ENCODE measurements around the gene PSKH1.
"Not testable (repeated sequence)": the region's sequence is repeated elsewhere in the genome, so short reads cannot be mapped to it uniquely, and the experiment has no call there.

The PSKH1 gene

DNA sequence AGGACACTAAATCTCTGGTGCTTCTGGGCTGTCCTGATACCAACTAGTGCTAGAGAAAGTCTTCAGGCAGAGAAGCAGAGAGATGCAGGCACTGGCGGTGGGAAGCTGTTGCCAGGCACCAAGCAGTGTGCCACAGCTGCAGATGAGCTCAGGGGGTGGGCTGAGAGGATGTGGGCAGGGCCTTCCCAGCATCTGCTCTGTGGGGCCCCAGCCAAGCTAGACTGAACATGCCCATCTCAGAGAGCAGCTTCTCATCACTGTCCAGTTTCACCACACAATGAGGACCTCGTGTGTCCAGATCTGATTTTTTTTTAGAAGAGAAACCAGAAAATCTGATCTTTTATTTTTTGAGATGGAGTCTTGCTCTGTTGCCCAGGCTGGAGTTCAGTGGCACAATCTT lies 17.1 kb downstream of the PSKH1 start:
- H3K27ac ChIP-seq (ENCODE audit: insufficient read depth, low read depth, low read length, poor library complexity, severe bottlenecking) = no peak overlapping the region
- no peaks in the 10 kb centered on the region for H3K4me1 ChIP-seq (ENCODE audit: control insufficient read depth, insufficient read depth, low read length)
- WGBS, 2 experiments = 92 to 96% methylated on average over 2 of the region's 2 CpGs
- H3K4me3 ChIP-seq (ENCODE audit: insufficient read depth, low read depth, low read length) = no peak overlapping the region
- H3K9me3 ChIP-seq (ENCODE audit: control insufficient read depth, low read length) = no peaks in the 10 kb centered on the region
- H3K27me3 ChIP-seq (ENCODE audit: control insufficient read depth, insufficient read depth, low read length, poor library complexity, severe bottlenecking) = no peaks in the 10 kb centered on the region
- H3K36me3 ChIP-seq (ENCODE audit: control insufficient read depth, insufficient read depth, low read length) = peaks cover 12% of the 10 kb centered on the region

DNA sequence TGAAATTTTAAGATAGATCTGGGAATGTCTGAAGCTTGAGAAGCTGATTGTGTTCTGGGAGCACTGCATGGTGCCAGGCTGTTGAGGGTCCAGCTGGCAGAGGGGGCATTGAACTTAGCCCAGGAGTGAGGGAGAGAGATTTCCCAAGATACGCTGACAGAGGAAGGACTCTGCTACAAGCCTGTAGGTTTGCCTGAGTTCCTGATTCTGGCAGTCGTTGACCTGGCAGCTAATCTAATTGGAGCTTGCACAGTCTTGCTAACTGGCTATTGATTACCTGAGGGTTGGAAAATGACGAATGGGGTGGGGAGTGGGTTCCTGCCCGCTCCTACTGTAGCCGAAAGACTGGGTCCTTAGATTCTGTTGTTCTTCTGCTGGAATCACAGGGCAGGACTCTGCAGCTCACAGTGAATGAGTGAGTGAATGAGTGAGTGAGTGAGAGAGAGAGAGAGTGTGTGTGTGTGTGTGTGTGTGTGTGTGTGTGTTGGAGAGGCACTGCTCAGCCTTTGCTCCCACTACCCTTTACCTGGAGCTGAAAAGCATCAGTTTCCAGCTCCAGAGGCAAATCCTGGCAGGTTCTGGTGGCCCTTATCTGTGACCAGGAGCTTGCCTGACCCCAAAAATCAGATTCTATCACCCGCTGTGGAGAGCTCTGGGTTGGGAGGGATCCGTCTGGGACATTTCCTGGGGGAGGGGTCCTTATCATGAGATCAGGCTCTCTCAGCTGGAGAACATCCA lies 21.9 kb downstream of the PSKH1 start:
- H3K9me3 ChIP-seq (ENCODE audit: control insufficient read depth, low read length) = no peaks in the 10 kb centered on the region
- H3K27me3 ChIP-seq (ENCODE audit: control insufficient read depth, insufficient read depth, low read length, poor library complexity, severe bottlenecking) = no peaks in the 10 kb centered on the region
- WGBS, 2 experiments = 80 to 86% methylated on average over 7 of the region's 7 CpGs
- peaks cover 4% of the 10 kb centered on the region for H3K36me3 ChIP-seq (ENCODE audit: control insufficient read depth, insufficient read depth, low read length)
- H3K4me1 ChIP-seq (ENCODE audit: control insufficient read depth, insufficient read depth, low read length) = no peaks in the 10 kb centered on the region
- H3K4me3 ChIP-seq (ENCODE audit: insufficient read depth, low read depth, low read length) = no peak overlapping the region
- H3K27ac ChIP-seq (ENCODE audit: insufficient read depth, low read depth, low read length, poor library complexity, severe bottlenecking) = no peak overlapping the region

DNA sequence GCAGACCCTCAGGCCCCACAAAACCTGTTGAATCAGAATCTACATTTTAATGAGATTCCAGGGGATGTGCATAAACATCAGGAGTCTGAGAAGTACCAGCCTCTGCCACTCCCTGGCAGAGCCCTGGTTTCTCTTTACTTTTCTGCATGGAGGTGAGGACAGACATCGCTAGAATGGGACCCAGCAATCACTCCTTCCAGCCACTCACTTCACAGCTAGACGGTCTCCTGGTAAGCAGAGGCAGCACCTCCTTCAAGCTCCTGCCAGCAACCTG lies 22.4 kb downstream of the PSKH1 start:
- not testable (repeated sequence) for H3K36me3 ChIP-seq (ENCODE audit: control insufficient read depth, insufficient read depth, low read length); H3K4me1 ChIP-seq (ENCODE audit: control insufficient read depth, insufficient read depth, low read length); H3K27me3 ChIP-seq (ENCODE audit: control insufficient read depth, insufficient read depth, low read length, poor library complexity, severe bottlenecking); H3K27ac ChIP-seq (ENCODE audit: insufficient read depth, low read depth, low read length, poor library complexity, severe bottlenecking); H3K9me3 ChIP-seq (ENCODE audit: control insufficient read depth, low read length); H3K4me3 ChIP-seq (ENCODE audit: insufficient read depth, low read depth, low read length)
- 88% methylated on average over 1 of the region's 2 CpGs; no CpG with 5 or more reads in 1 of the 2 experiments for WGBS, 2 experiments

DNA sequence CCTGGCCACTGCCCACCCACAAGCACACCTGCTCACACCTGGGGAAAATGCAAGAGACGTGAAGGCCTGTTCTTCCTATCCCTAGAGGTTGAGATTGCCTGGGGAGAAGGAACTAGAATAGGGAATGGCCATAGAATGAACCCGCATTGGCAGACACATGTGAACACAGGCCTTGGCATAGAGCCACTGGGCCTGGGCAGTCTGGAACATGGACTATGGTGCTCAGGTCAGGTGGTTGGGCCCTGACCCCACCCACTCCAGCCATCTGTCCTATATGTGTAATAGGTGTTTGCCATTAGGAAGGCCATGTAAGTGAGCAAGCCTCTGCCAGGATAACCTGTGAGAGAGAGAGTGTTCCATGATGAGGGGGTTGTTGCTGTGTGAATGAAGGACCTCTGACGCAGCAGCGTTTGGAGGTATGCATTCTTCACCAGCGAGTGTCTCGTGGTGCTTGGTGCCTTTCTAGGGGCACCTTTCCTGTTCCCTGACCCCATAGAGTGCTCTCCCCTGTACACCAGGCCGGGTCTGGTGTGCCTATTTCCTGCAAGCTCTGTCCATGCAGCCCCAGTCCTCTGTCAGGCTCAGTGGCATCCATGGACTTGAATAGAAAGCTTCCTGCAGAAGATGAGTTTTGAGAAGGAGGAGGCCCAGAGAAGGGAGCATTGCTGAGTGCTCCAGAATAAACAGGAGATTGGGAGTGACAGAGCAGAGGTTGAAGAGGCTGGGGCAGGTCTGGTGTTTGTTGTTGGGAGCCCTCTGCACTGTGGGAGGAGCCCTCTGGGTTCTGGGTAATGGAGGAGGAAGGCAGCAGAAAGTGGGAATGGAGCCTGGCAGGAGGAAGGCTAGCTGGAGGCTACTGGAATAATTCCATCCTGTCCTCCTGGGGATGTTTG lies 23.0 kb downstream of the PSKH1 start:
- Histone ChIP-seq H3K27ac (ENCODE audit: insufficient read depth, low read depth, low read length, poor library complexity, severe bottlenecking) (no peak overlapping the region), H3K36me3 (ENCODE audit: control insufficient read depth, insufficient read depth, low read length) (no peaks in the 10 kb centered on the region), H3K27me3 (ENCODE audit: control insufficient read depth, insufficient read depth, low read length, poor library complexity, severe bottlenecking) (no peaks in the 10 kb centered on the region), H3K4me1 (ENCODE audit: control insufficient read depth, insufficient read depth, low read length) (no peaks in the 10 kb centered on the region), H3K4me3 (ENCODE audit: insufficient read depth, low read depth, low read length) (no peak overlapping the region), H3K9me3 (ENCODE audit: control insufficient read depth, low read length) (no peaks in the 10 kb centered on the region)
- 90 to 92% methylated on average over 7 of the region's 7 CpGs for WGBS, 2 experiments

DNA sequence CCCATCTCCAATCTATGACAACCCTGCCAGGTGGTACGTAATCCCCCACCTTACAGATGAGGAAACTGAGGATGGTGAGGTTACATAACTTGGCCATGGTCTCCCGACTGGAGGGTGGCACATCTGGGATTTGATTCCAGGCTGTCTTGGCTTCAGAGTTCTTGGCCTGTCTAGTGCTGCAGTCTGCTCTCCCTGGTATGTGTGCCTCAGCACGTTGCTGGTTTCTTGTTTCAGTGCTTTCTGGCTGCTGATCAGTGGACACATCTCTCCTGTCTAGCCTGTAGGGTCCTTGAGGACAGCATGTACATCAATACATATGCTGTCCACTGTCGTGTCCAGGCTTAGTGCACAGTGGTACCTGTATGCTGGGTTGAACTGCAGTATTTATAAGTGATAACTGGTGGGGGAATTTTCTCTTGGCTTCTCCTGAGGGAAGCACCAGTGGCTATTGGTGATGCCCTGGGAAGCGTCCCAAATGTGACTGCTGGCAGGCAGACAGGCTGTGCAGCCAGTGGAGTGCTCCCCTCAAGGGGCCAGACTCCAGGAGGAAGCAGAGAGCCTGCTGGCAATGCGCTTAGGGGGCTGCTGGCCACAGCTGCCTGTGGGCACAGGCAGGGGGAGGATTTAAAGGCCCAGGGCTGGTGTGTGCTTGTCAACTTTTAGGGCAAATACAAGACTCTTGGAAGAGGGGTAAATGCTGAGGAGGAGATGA lies 24.2 kb downstream of the PSKH1 start:
- no peaks in the 10 kb centered on the region for H3K9me3 ChIP-seq (ENCODE audit: control insufficient read depth, low read length)
- WGBS, 2 experiments = 87 to 89% methylated on average over 6 of the region's 6 CpGs
- no peaks in the 10 kb centered on the region for H3K27me3 ChIP-seq (ENCODE audit: control insufficient read depth, insufficient read depth, low read length, poor library complexity, severe bottlenecking)
- no peaks in the 10 kb centered on the region for H3K4me1 ChIP-seq (ENCODE audit: control insufficient read depth, insufficient read depth, low read length)
- no peak overlapping the region for H3K4me3 ChIP-seq (ENCODE audit: insufficient read depth, low read depth, low read length)
- no peaks in the 10 kb centered on the region for H3K36me3 ChIP-seq (ENCODE audit: control insufficient read depth, insufficient read depth, low read length)
- no peak overlapping the region for H3K27ac ChIP-seq (ENCODE audit: insufficient read depth, low read depth, low read length, poor library complexity, severe bottlenecking)

DNA sequence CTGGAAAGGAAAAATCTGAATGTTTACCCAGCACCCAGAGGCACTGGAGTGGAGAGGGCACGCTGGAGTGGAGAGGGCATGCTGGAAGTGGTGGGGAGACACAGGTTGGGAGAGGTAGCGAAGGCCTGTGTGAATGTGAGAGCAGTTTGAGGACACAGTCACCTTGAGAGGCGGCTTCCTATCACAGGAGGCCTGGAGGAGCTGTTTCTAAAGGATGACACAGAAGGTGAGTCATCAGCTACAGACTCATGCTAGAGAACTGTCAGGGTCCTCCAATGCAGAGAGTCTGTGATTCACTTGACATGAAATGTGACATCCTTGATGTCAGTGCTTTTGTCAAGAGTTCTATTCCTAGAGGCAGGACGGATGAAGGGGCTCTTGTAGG lies 24.8 kb downstream of the PSKH1 start:
- no peak overlapping the region for H3K4me3 ChIP-seq (ENCODE audit: insufficient read depth, low read depth, low read length)
- H3K27me3 ChIP-seq (ENCODE audit: control insufficient read depth, insufficient read depth, low read length, poor library complexity, severe bottlenecking) = no peaks in the 10 kb centered on the region
- no peaks in the 10 kb centered on the region for H3K9me3 ChIP-seq (ENCODE audit: control insufficient read depth, low read length)
- no peaks in the 10 kb centered on the region for H3K36me3 ChIP-seq (ENCODE audit: control insufficient read depth, insufficient read depth, low read length)
- H3K4me1 ChIP-seq (ENCODE audit: control insufficient read depth, insufficient read depth, low read length) = no peaks in the 10 kb centered on the region
- no peak overlapping the region for H3K27ac ChIP-seq (ENCODE audit: insufficient read depth, low read depth, low read length, poor library complexity, severe bottlenecking)
- 87 to 88% methylated on average over 4 of the region's 4 CpGs for WGBS, 2 experiments

DNA sequence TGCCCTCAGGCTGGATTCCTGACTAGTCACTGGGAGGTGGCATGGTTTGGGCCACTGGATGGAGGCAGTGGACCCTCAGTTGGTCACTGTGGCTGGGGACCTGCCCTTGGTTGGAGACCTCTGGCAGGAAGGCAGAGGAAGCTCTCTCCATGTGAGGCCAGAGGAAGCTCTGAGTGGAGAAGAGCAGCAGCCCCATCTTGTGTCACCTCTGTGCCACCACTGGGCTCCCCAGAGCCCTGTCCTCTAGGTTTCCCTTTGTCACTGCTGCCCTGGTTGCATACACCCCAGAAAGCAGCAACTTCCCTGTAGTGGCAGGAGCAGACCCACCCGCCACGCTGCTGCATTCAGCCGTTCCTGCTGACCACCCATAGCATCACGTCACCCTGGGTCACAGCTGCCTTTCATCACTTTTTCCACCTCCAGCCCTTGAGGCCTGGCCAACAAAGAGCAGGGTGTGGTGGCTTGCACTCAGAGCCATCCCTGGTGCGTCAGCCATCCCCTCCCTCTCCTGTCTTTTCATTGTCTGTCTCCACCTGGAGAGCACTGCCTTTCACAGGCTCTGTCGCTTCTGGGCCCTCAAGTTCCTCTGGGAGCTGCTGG lies 26.7 kb downstream of the PSKH1 start:
- H3K9me3 ChIP-seq (ENCODE audit: control insufficient read depth, low read length) = no peaks in the 10 kb centered on the region
- H3K27me3 ChIP-seq (ENCODE audit: control insufficient read depth, insufficient read depth, low read length, poor library complexity, severe bottlenecking) = no peaks in the 10 kb centered on the region
- no peak overlapping the region for H3K4me3 ChIP-seq (ENCODE audit: insufficient read depth, low read depth, low read length)
- H3K4me1 ChIP-seq (ENCODE audit: control insufficient read depth, insufficient read depth, low read length) = no peaks in the 10 kb centered on the region
- no peaks in the 10 kb centered on the region for H3K36me3 ChIP-seq (ENCODE audit: control insufficient read depth, insufficient read depth, low read length)
- no peak overlapping the region for H3K27ac ChIP-seq (ENCODE audit: insufficient read depth, low read depth, low read length, poor library complexity, severe bottlenecking)
- WGBS, 2 experiments = 92 to 96% methylated on average over 6 of the region's 6 CpGs

DNA sequence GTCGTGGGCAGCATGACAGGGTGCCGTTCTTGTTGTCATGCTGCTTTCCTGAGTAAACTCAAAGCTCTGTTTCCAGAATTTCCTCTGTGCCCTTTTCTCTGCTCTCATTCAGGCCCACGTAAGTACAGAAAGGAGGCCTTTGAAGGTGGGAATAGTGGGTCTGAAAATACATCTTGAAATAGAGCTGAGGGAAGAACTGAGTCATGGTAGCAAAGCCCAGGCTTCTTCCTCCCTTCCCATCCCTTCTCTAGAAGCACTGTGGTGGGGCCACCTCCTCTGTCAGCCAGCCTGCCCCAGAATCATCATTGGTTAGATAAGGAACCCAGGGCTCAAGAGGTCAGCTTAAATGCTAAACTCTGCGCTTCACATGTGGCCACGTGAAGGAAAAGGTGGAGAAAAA lies 29.2 kb downstream of the PSKH1 start:
- Histone ChIP-seq H3K4me1 (ENCODE audit: control insufficient read depth, insufficient read depth, low read length) (no peaks in the 10 kb centered on the region), H3K4me3 (ENCODE audit: insufficient read depth, low read depth, low read length) (no peak overlapping the region), H3K27ac (ENCODE audit: insufficient read depth, low read depth, low read length, poor library complexity, severe bottlenecking) (no peak overlapping the region), H3K27me3 (ENCODE audit: control insufficient read depth, insufficient read depth, low read length, poor library complexity, severe bottlenecking) (no peaks in the 10 kb centered on the region), H3K9me3 (ENCODE audit: control insufficient read depth, low read length) (no peaks in the 10 kb centered on the region), H3K36me3 (ENCODE audit: control insufficient read depth, insufficient read depth, low read length) (no peaks in the 10 kb centered on the region)
- 89 to 90% methylated on average over 5 of the region's 5 CpGs for WGBS, 2 experiments

DNA sequence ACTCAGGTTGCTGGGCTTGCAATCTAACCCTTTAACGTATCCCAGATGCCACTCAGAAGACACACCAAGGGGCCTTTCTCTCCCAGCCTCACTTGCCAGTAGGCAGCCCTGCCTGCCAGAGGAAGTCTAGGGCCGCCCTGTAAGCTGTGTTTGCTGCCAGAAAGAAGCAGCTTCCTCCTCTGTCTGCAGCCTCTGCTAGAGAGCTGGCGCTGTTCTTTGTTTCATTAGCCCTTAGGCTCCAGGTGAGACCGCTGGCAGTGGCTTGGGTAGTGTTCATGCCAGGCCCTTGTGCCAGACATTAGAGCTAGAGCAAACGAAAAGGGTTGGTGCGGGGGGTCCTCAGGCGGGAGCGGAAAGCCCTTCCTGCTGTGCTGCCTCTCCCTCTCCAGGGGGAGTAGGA lies 29.7 kb downstream of the PSKH1 start:
- WGBS, 2 experiments = 86 to 91% methylated on average over 8 of the region's 8 CpGs
- Histone ChIP-seq H3K27me3 (ENCODE audit: control insufficient read depth, insufficient read depth, low read length, poor library complexity, severe bottlenecking) (no peaks in the 10 kb centered on the region), H3K4me1 (ENCODE audit: control insufficient read depth, insufficient read depth, low read length) (no peaks in the 10 kb centered on the region), H3K27ac (ENCODE audit: insufficient read depth, low read depth, low read length, poor library complexity, severe bottlenecking) (no peak overlapping the region), H3K36me3 (ENCODE audit: control insufficient read depth, insufficient read depth, low read length) (no peaks in the 10 kb centered on the region), H3K4me3 (ENCODE audit: insufficient read depth, low read depth, low read length) (no peak overlapping the region), H3K9me3 (ENCODE audit: control insufficient read depth, low read length) (no peaks in the 10 kb centered on the region)

Measured in ectodermal cell (in vitro differentiated cells).